SJCRH30 (cell line): ENCODE measurements around the gene TOM1L2. TPM values are rescaled to one million over a fixed set of nuclear protein-coding genes. Genes with fewer than 3 reads are reported as not detected.

Experiments
- DNase-seq, 2 experiments: peaks; one replicate each; pipeline ENCODE4 v3.0.0-alpha.2; 2015 to 2020
- H3K27ac ChIP-seq: fragments of 250-450 bp; sonication (Bioruptor Pico); 2 replicates; pipeline ENCODE4 v1.5.1; 2020; ENCODE audit warnings: mild to moderate bottlenecking, moderate library complexity
- H3K27me3 ChIP-seq: fragments of 250-450 bp; sonication (Bioruptor Pico); 2 replicates; pipeline ENCODE4 v1.5.1; 2020; ENCODE audit warnings: mild to moderate bottlenecking, moderate library complexity
- H3K36me3 ChIP-seq: fragments of 250-450 bp; sonication (Bioruptor Pico); 2 replicates; pipeline ENCODE4 v1.5.1; 2020; ENCODE audit warnings: mild to moderate bottlenecking, moderate library complexity
- H3K4me1 ChIP-seq: fragments of 250-450 bp; sonication (Bioruptor Pico); 2 replicates; pipeline ENCODE4 v1.5.1; 2020; ENCODE audit warnings: mild to moderate bottlenecking, moderate library complexity
- H3K4me3 ChIP-seq: fragments of 250-450 bp; sonication (Bioruptor Pico); 2 replicates; pipeline ENCODE4 v1.5.1; 2020; ENCODE audit warnings: mild to moderate bottlenecking, moderate library complexity
- H3K9me3 ChIP-seq: fragments of 250-450 bp; sonication (Bioruptor Pico); replicated peaks from 2 replicates; pipeline ENCODE4 v1.5.1; 2020; ENCODE audit warnings: mild to moderate bottlenecking, moderate library complexity
- total RNA-seq: library from RNA; depleted of rRNA; stranded (reverse); fragments of >200 nt; shearing (Covaris generic); gene quantifications from 2 replicates; pipeline ENCODE4 v1.2.3, GENCODE V29; 2014

Gene TOM1L2
- total RNA-seq, 1 experiment from 2014 or later = 30.0 TPM

DNA sequence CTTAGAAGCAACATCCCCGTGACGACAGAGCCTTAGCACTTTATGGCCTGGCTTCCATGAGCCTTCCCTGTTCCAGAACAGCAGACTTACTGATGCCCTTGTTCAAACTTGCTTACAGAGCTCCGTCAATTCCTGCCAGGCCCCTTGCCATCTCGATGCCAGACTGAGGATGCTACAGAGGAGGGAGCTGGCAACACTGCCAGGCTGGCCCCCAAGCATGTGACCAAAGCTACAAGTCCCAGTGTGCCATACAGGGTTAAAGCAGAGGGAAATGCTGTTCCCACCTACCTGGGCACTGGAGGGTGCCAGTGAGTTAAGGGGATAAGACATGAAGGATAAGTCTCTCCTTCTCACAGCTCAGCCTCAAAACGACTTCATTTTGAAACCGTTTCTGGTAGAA is 102.0 kb downstream of the TOM1L2 start:
- Histone ChIP-seq H3K27ac (no peak overlapping the region), H3K4me1 (peaks cover 10% of the 10 kb centered on the region; the same call in 1 of the 2 replicates), H3K36me3 (no peaks in the 10 kb centered on the region), H3K27me3 (no peaks in the 10 kb centered on the region), H3K9me3 (no peaks in the 10 kb centered on the region), H3K4me3 (no peak overlapping the region)
- DNase-seq = no peak

DNA sequence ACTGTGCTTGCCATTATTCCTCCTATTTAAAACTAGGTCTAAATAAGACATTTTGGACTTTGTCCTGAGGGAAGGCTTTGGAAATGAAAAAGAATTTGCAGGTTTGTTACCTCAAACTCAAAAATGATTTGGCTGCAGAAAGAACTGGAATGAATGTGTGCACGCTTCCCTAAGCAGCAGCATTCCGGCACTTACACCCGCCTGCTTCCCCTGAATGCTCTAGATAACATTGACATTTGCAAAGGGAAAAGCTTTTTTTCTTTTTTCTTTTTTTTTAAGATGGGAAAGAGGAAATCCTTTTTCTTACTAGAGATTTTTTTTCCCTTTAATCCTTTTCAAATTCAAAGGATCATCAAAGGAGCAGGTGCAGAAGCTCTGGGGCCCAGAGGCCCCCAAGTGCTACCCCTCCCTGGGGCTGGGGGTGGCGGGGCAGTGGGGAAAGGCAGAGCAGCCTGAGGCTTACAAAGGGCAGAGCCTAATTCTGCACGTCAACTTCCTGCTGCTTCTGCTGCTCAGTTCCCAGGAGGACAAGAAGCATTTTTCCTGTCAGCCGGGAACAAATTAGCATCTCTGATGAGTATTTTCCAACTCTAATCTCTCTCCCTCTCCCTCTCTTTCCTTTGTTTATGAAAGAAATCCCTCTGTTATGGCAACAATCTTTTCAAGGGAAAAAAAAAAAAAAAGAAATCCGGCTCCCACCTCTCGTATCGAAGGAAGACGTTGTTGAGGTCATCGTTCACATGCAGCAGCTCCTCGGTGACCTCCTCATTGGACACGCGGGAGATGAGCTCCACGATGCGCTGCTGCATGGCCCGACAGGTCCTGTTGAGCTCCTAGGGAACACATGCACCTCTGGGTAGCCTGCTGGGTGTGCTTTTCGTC is 103.3 kb downstream of the TOM1L2 start:
- Histone ChIP-seq H3K36me3 (no peaks in the 10 kb centered on the region), H3K4me1 (peaks cover 10% of the 10 kb centered on the region; the same call in 1 of the 2 replicates), H3K9me3 (no peaks in the 10 kb centered on the region), H3K27ac (no peak overlapping the region), H3K4me3 (no peak overlapping the region), H3K27me3 (no peaks in the 10 kb centered on the region)
- DNase-seq = peak in 1 of 2 experiments; percentile 59

DNA sequence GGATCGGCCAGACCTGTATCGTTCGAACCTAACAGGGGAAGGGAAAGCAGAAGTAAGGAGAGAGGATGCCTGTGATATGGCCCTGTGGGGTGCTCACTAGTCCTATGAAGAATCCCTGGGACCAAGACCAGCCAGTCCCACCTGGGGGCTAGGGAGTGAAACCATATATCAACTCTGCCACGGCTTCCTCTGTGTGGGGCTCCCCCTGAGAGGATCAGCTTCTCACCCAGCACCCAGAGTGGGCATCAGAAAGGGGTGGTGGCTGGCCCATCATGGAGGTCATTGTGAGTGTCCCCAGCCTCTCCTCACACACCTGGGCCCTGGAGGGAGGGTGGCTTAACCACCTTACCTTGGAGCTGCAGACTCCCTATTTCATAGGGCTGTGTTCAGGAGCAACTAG is 105.3 kb downstream of the TOM1L2 start:
- DNase-seq = no peak
- H3K36me3 ChIP-seq = no peaks in the 10 kb centered on the region

DNA sequence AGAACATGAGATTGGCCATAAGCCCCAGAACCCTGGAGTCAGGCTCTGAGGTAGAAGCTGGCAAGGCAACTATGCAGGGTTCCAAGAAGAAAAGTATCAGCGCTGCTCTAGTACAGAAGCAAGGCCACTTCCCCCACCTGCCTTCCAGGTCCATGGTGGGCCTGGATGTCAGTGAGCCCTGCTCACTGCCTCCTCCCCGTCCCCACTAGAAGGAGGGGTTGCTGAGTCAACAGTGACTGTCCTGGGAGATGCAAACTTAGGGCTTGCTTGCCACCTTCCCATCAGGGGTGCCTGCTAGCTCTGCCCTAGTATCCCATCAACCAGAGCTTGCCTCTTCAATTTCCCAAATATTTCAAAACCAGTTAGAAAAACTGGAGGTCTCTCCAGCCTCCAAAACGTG is 105.8 kb downstream of the TOM1L2 start:
- no peaks in the 10 kb centered on the region for H3K27me3 ChIP-seq

More for the DNA sequence above, 105.3 kb downstream of the TOM1L2 start:
- Histone ChIP-seq H3K4me1 (peaks cover 15% of the 10 kb centered on the region; the same call in 1 of the 2 replicates), H3K4me3 (no peak overlapping the region), H3K27ac (no peak overlapping the region), H3K9me3 (no peaks in the 10 kb centered on the region), H3K27me3 (no peaks in the 10 kb centered on the region)

DNA sequence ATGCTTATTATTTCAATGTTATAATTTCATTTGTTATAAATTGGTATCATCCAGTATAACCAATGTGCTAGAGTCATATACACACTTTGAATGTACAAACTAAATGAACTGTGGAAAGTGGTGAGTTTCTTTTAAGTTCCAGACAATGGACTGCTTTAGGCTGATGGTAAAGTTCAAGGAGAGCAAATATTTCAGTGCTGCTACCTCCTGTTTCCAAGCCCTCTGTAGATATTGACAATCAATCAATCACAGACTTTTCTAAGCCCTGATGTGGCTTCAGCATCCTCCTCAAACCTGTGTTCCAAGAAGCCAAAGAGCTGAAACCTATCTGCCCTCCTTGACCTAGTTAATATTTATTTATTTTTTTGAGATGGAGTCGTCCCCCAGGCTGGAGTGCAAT is 107.2 kb downstream of the TOM1L2 start:
- no peak overlapping the region for H3K4me3 ChIP-seq
- H3K27ac ChIP-seq = no peak overlapping the region
- no peaks in the 10 kb centered on the region for H3K9me3 ChIP-seq
- no peak for DNase-seq
- H3K4me1 ChIP-seq = peaks cover 32% of the 10 kb centered on the region
- H3K27me3 ChIP-seq = no peaks in the 10 kb centered on the region
- H3K36me3 ChIP-seq = no peaks in the 10 kb centered on the region

More for the DNA sequence above, 105.8 kb downstream of the TOM1L2 start:
- H3K4me3 ChIP-seq = no peak overlapping the region
- H3K4me1 ChIP-seq = peaks cover 18% of the 10 kb centered on the region; the same call in 1 of the 2 replicates
- no peak overlapping the region for H3K27ac ChIP-seq
- H3K9me3 ChIP-seq = no peaks in the 10 kb centered on the region
- no peaks in the 10 kb centered on the region for H3K36me3 ChIP-seq
- DNase-seq = no peak

DNA sequence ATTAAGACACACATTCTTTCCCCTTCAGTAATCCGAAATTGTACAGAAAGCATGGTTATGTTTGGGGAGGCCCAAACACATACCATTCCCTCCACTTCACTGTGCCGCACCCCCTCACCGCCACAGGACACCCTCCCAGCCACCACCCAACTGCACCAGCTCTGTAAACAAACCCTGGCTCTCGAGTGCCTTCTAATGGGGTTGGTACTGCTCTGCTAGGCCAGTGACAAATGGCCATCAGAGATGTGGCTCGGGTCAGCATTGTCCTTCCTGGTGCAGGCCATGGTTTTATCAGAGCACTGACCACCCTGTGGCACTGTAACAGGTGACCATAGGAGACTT is 111.5 kb downstream of the TOM1L2 start:
- no peaks in the 10 kb centered on the region for H3K27me3 ChIP-seq
- no peak overlapping the region for H3K4me3 ChIP-seq
- H3K9me3 ChIP-seq = no peaks in the 10 kb centered on the region
- peak; percentile 69 to 78 for DNase-seq
- H3K27ac ChIP-seq = no peak overlapping the region; the same call in 1 of the 2 replicates
- H3K4me1 ChIP-seq = peaks cover 22% of the 10 kb centered on the region
- H3K36me3 ChIP-seq = no peaks in the 10 kb centered on the region

DNA sequence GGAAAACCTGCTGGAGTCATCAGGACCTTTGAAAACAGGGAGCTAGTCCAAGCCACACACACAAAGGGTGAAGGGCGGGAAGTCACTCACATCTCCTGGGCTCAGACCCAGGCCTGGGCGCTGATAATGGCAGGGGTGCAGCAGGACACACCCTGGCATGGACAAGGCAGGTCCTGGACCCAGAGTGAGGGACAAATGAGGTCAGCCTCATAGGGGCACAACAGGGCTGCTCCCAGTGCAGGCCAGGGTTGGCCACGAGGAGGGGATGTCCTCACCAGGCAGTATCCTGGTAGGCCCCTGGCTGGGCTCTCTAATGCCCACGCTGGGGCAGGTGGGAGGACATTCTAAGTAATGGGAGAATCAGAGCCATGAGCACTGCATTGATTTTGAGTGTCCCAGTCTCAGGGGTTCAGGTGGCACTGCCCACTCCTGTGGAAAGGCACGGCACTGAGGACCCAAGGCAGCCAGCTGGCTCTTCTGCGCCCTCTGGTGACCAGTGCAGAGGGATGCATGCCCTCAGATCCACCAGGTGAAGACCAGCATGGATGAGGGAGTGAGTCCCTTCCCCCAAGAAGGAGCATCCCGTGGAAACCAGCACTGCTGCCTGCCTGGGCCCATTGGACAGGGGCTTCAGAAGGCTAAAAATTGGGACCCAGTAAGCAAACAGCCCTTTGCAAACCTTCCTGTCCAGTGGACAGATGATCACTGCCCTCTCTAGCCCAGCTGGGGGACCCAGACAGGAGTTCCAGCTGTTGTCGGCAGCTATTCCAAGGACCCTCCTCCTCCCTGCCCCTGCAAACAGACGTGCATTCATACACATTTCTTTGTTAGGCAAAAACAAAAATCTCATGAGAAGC is 112.1 kb downstream of the TOM1L2 start:
- Histone ChIP-seq H3K27ac (no peak overlapping the region; the same call in 1 of the 2 replicates), H3K27me3 (no peaks in the 10 kb centered on the region), H3K9me3 (no peaks in the 10 kb centered on the region), H3K4me3 (no peak overlapping the region), H3K36me3 (no peaks in the 10 kb centered on the region), H3K4me1 (peaks cover 22% of the 10 kb centered on the region)
- DNase-seq = peak; percentile 87 to 98

DNA sequence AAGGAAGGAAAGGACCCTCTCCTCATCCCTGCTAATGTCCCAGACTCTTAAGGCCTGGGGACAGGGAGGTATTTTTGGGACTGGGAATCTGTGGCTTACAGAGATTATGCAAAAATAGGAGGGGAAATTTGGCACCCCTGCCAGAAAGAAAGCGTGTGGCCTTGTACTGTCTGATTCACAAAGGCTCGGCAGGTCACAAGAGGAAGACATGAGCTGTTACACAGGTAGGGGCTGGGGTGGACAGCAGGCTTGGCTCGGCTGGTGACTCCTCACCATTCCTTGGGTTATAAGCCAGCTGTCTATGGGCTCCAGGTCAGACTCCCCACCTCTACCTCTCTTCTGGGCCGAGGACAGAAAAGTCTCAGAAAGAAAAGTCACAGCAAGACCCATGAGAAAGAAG is 114.7 kb downstream of the TOM1L2 start:
- Histone ChIP-seq H3K9me3 (no peaks in the 10 kb centered on the region), H3K4me1 (peaks cover 18% of the 10 kb centered on the region), H3K4me3 (no peak overlapping the region), H3K27ac (no peak overlapping the region), H3K36me3 (no peaks in the 10 kb centered on the region), H3K27me3 (no peaks in the 10 kb centered on the region)
- no peak for DNase-seq

DNA sequence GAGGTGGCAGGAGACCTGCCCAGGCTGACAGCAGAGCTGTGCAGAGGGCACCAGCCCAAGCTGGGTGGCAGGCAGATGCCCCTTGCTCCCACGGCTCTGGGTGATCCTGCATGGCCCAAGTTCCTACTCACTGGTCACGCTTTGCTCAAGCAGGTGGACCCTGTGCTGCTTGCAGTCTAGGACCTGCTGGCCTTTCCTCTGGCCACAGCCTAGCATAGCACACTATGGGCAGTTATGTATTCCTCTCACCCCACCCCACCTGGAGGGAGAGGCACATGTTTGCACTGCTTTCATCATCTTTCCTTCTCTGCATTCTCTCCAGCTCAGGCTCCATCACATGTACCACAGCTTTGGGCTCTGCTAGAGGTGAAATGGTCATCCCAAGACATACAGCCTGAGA is 115.8 kb downstream of the TOM1L2 start:
- H3K4me3 ChIP-seq = no peak overlapping the region
- no peaks in the 10 kb centered on the region for H3K27me3 ChIP-seq
- H3K4me1 ChIP-seq = peaks cover 14% of the 10 kb centered on the region
- H3K36me3 ChIP-seq = no peaks in the 10 kb centered on the region
- no peak for DNase-seq
- H3K27ac ChIP-seq = no peak overlapping the region
- no peaks in the 10 kb centered on the region for H3K9me3 ChIP-seq

DNA sequence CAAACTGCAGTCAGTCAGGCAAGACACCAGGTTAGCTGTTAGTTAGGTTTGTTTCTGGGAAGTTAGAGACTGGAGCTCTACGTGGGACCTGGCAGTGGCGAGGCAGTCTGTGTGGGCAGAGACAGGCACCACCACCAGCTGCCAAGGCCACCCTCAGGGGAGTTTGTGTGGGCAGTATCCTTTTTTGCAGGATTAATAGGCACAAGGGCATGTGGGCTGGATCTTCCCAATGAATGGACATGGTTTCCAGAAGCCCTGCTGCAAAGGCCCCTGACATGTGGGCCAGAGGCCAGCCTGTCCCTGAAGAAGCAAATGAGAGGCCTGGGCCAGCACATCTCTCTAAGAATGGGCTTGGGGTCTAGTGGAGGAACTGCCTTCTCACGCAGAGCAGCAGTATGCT is 116.2 kb downstream of the TOM1L2 start:
- H3K36me3 ChIP-seq = no peaks in the 10 kb centered on the region
- no peaks in the 10 kb centered on the region for H3K9me3 ChIP-seq
- H3K27me3 ChIP-seq = no peaks in the 10 kb centered on the region
- H3K27ac ChIP-seq = no peak overlapping the region
- DNase-seq = no peak
- no peak overlapping the region for H3K4me3 ChIP-seq
- peaks cover 10% of the 10 kb centered on the region for H3K4me1 ChIP-seq

DNA sequence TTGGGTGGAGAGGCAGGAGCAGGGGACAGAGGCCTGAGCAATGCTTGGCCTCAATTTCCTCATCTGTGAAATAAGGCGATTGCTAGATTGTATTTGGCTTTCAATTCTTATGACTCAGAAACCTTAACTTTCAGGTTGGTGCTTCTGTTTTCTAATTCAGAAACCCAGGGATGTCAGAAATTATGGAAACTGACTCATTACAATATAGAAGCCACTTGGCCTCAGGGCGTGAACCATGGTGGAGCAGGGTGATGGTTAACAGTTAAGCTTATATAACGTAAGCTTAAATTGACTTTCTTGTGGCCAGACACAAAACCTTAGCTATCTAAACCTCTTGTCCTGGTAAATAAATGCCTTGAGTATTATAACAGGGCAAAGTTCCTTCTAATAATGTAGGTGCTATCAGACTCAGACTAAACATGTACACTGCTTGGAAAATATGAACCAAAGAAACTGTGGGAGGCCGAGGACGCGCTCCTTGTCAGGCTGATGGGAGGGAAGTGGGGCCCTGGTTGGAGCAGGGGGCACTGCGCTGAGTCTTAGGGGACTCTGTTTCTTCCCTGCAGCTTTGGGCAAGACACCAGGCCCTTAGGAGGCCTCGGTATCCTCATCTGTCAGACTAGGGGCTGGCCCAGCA is 118.3 kb downstream of the TOM1L2 start:
- H3K36me3 ChIP-seq = no peaks in the 10 kb centered on the region
- no peak overlapping the region for H3K4me3 ChIP-seq
- no peaks in the 10 kb centered on the region for H3K9me3 ChIP-seq
- H3K4me1 ChIP-seq = peaks cover 13% of the 10 kb centered on the region
- no peak for DNase-seq
- H3K27ac ChIP-seq = no peak overlapping the region
- no peaks in the 10 kb centered on the region for H3K27me3 ChIP-seq

DNA sequence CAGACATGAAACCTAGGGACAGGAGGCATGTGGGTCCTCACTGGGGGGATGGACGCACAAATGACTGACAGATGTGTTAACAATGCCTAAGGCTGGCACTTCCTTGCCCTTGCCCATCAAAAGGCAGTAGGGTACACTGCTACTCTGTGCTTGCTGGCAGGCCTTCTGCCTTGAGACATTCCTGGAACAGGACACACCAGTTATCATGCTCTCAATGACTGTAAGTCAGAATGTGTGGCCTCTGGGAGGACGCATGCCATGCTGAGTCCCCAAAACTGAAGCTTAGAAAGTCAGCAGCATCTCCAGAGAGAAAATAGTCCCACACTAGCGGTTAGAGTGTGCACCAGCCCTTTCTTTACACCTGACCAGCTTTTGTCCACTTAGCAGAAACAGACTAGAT is 119.3 kb downstream of the TOM1L2 start:
- H3K27me3 ChIP-seq = no peaks in the 10 kb centered on the region
- no peak overlapping the region for H3K4me3 ChIP-seq
- H3K36me3 ChIP-seq = no peaks in the 10 kb centered on the region
- DNase-seq = no peak
- no peak overlapping the region for H3K27ac ChIP-seq
- H3K9me3 ChIP-seq = no peaks in the 10 kb centered on the region
- H3K4me1 ChIP-seq = peaks cover 19% of the 10 kb centered on the region

DNA sequence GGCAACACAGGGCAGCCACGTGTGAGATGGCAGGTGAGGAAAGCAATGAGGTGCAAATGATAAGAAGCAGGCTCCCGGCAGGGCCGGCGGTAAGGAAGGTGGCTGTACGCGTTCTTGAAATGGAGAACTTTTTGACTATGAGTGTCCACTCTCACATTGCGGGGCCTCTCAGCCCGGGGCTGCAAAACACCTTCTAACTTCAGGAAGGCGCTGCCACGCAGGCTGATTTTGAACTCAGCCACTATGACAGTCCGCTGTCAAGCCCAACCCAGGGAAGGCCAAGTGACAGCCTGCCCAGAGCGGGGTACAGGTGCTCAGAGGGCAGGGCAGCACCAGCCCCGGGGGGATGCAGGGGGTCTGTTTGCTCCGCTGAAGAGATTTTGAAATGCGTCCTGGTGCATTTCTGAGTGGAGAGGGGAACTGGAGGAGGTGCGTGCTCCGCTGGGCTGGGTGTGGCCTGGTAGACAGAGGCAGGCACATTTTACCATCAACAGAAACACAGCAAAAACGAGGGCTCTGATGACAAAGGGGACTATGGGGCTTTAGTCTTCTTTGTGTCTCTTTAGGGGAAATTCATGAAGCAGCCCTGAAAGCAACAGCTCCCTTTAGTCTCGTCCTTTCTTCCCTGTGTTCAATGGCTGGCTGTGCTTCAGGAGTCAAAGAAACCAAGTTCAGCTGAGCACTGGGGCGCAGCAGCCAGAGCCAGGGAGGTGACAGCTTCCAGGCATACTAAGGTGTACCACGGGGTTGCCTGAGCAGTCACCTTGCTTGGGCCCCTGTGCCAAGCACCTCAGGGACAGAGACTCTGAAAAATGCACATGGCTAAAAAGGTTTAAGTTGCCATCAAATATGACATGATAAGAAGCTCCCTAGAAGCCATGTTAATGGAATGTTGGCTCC is 120.8 kb downstream of the TOM1L2 start:
- no peaks in the 10 kb centered on the region for H3K27me3 ChIP-seq
- peaks cover 19% of the 10 kb centered on the region for H3K4me1 ChIP-seq
- no peak overlapping the region for H3K4me3 ChIP-seq
- no peaks in the 10 kb centered on the region for H3K36me3 ChIP-seq
- no peaks in the 10 kb centered on the region for H3K9me3 ChIP-seq
- H3K27ac ChIP-seq = no peak overlapping the region
- no peak for DNase-seq

DNA sequence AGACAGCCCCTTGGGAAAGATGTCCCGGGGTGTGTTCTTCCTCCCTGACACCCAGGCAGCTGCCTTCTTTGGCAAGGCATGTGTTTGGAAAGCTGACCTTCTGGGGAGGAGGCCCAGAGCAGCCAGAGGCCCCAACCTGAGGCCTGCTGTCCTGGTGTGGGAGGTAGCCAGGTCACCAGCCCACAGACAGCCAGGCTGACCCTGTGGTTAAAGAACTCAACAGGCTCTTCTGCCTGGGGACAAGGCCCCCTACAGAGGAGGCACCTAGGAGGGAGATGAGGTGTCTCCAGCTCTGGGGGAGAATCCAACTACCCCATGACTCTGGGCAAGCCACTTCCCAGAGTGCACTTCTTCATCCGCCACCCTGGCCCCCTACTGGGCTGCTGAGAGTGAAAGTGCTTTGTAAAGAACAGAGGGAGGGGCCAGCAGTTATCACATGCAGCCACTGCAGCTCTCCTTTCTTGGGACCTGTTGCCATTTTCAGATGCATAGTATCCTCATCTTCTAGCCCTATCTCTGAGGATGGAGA is 122.3 kb downstream of the TOM1L2 start:
- H3K27ac ChIP-seq = no peak overlapping the region
- H3K4me1 ChIP-seq = peaks cover 19% of the 10 kb centered on the region
- no peaks in the 10 kb centered on the region for H3K36me3 ChIP-seq
- no peaks in the 10 kb centered on the region for H3K27me3 ChIP-seq
- peak; percentile 81 to 93 for DNase-seq
- H3K4me3 ChIP-seq = no peak overlapping the region
- no peaks in the 10 kb centered on the region for H3K9me3 ChIP-seq
